GM12878 (cell line): ENCODE results near the gene MRTFB. TPM values are rescaled to one million over a fixed set of nuclear protein-coding genes. Genes with fewer than 3 reads are reported as not detected.

Source experiments
- ATAC-seq: fragments of 200-7000 bp; cut with Tn5 transposase; 3 replicates; pipeline ENCODE4 v1.9.1; 2020; ENCODE audit warnings: mild to moderate bottlenecking, moderate library complexity
- BruUV-seq: library from RNA; stranded (reverse); fragments of 400-500 nt; replicated peaks from 2 replicates; lab custom pipeline; 2021; lab: Mats Ljungman, UMichigan
- CTCF ChIA-PET: fragments of 300-600 bp; sonication (Branson Sonifier 250); formaldehyde crosslinking; extraction: SDS; loops from one replicate; lab custom pipeline; 2021; ENCODE audit warnings: inconsistent platforms; lab: Yijun Ruan, JAX
- POLR2A ChIA-PET: fragments of 350-600 bp; formaldehyde crosslinking; extraction: SDS; loops from one replicate; lab custom pipeline; 2021; ENCODE audit warnings: inconsistent platforms; lab: Charles Lee
- RAD21 ChIA-PET: fragments of 300-600 bp; sonication (Branson Sonifier 250); formaldehyde crosslinking; loops from one replicate; lab custom pipeline; 2023; ENCODE audit warnings: antibody characterized with exemption; ENCODE audit not compliant: unreplicated experiment; lab: Charles Lee
- SMC1A ChIA-PET: fragments of 300-600 bp; sonication (Branson Sonifier 250); formaldehyde crosslinking; loops from one replicate; lab custom pipeline; 2023; ENCODE audit not compliant: unreplicated experiment, uncharacterized antibody; lab: Charles Lee
- DNase-seq: peaks from one replicate; pipeline ENCODE4 v3.0.0-alpha.2; 2011; ENCODE audit warnings: low read depth, low spot score
- FAIRE-seq: peaks from 3 replicates; lab custom pipeline; 2011; peaks lifted over from hg19 to GRCh38; lab: Jason Lieb, UNC
- H2AFZ ChIP-seq: 2 replicates; pipeline ENCODE4 v1.6.0; 2011; ENCODE audit warnings: low read depth, low read length, control low read depth; ENCODE audit not compliant: control insufficient read depth
- H3K27ac ChIP-seq: 2 replicates; pipeline ENCODE4 v1.5.1; 2011; ENCODE audit warnings: control low read depth; ENCODE audit not compliant: control insufficient read depth, insufficient read depth
- H3K27me3 ChIP-seq, 2 experiments: replicated peaks in 1 of 2; 2 replicates each; pipeline versions ENCODE4 v1.6.0 to v1.6.1; 2011; ENCODE audit warnings: low read length in 1 of 2; ENCODE audit not compliant: control insufficient read depth in 2 of 2, insufficient read depth in 2 of 2
- H3K36me3 ChIP-seq, 2 experiments: 2 replicates each; pipeline ENCODE4 v1.5.1; 2011; ENCODE audit warnings: low read length in 1 of 2; ENCODE audit not compliant: control insufficient read depth in 2 of 2, insufficient read depth in 2 of 2
- H3K4me1 ChIP-seq: 2 replicates; pipeline ENCODE4 v1.6.1; 2011; ENCODE audit warnings: mild to moderate bottlenecking, low read length, moderate library complexity, mixed read lengths; ENCODE audit not compliant: control insufficient read depth, insufficient read depth
- H3K4me2 ChIP-seq: 2 replicates; pipeline ENCODE4 v1.6.0; 2011; ENCODE audit warnings: control low read depth; ENCODE audit not compliant: control insufficient read depth, insufficient read depth
- H3K4me3 ChIP-seq: fragments of 200-600 bp; sonication (generic); 2 replicates; pipeline ENCODE4 v1.5.1; 2016
- H3K79me2 ChIP-seq: 2 replicates; pipeline ENCODE4 v1.6.0; 2011; ENCODE audit warnings: low read length; ENCODE audit not compliant: control insufficient read depth, insufficient read depth
- H3K9ac ChIP-seq: 2 replicates; pipeline ENCODE4 v1.8.0; 2011; ENCODE audit warnings: low read length, control low read depth, mixed read lengths; ENCODE audit not compliant: control insufficient read depth, insufficient read depth
- H3K9me3 ChIP-seq: replicated peaks from 3 replicates; pipeline ENCODE4 v1.5.1; 2011; ENCODE audit warnings: mild to moderate bottlenecking, low read length; ENCODE audit not compliant: control insufficient read depth, insufficient read depth
- H4K20me1 ChIP-seq: 2 replicates; pipeline ENCODE4 v1.6.0; 2011; ENCODE audit not compliant: control insufficient read depth, insufficient read depth
- CBX3 ChIP-seq: fragments of 200-600 bp; sonication (generic); IDR thresholded peaks from 2 replicates; pipeline ENCODE4 v1.6.1; 2016; ENCODE audit warnings: low read depth, borderline replicate concordance
- CREM ChIP-seq: IDR thresholded peaks from 2 replicates; pipeline ENCODE4 v1.6.1; 2014; ENCODE audit warnings: antibody characterized with exemption, low read depth
- ESRRA ChIP-seq: IDR thresholded peaks from 2 replicates; pipeline ENCODE4 v1.6.1; 2012; ENCODE audit warnings: mild to moderate bottlenecking, low read length, improper control_type of control experiment
- EZH2 ChIP-seq: IDR thresholded peaks from 2 replicates; pipeline ENCODE4 v1.6.1; 2012; ENCODE audit warnings: low read depth, mild to moderate bottlenecking, control low read depth, inconsistent platforms, low read length, borderline replicate concordance; ENCODE audit not compliant: control insufficient read depth
- GATAD2B ChIP-seq: fragments of 450-650 bp; conservative IDR thresholded peaks from 2 replicates; pipeline ENCODE4 v1.6.1; 2017; ENCODE audit warnings: low read depth, mild to moderate bottlenecking, moderate library complexity
- HDAC2 ChIP-seq: fragments of 200-600 bp; sonication (generic); IDR thresholded peaks from 2 replicates; pipeline ENCODE4 v1.6.1; 2017
- NR2C1 ChIP-seq: fragments of 450-650 bp; IDR thresholded peaks from 2 replicates; pipeline ENCODE4 v1.6.1; 2017; ENCODE audit warnings: antibody characterized with exemption, mild to moderate bottlenecking, moderate library complexity
- SKIL ChIP-seq: fragments of 450-650 bp; IDR thresholded peaks from 2 replicates; pipeline ENCODE4 v1.6.1; 2017; ENCODE audit warnings: mild to moderate bottlenecking, low read depth, inconsistent platforms; ENCODE audit not compliant: poor library complexity, severe bottlenecking
- SMAD5 ChIP-seq: IDR thresholded peaks from 2 replicates; pipeline ENCODE4 v1.6.1; 2016; ENCODE audit warnings: antibody characterized with exemption, low read depth
- SP1 ChIP-seq: IDR thresholded peaks from one replicate; pipeline ENCODE4 v1.6.1; 2011; ENCODE audit warnings: low read depth, low read length
- SPI1 ChIP-seq: IDR thresholded peaks from 2 replicates; pipeline ENCODE4 v1.6.1; 2011; ENCODE audit warnings: low read depth, mild to moderate bottlenecking, low read length, moderate library complexity, borderline replicate concordance; ENCODE audit not compliant: insufficient read depth
- SUPT20H ChIP-seq: IDR thresholded peaks from 2 replicates; pipeline ENCODE4 v1.6.1; 2011; ENCODE audit warnings: low read depth, mild to moderate bottlenecking, low read length, moderate library complexity, borderline replicate concordance; ENCODE audit not compliant: control insufficient read depth
- TBL1XR1 ChIP-seq: IDR thresholded peaks from 2 replicates; pipeline ENCODE4 v1.6.1; 2012; ENCODE audit warnings: low read depth, low read length, improper control_type of control experiment
- ZBTB40 ChIP-seq: fragments of 450-650 bp; IDR thresholded peaks from 2 replicates; pipeline ENCODE4 v1.6.1; 2016; ENCODE audit warnings: mild to moderate bottlenecking, moderate library complexity, borderline replicate concordance
- ZNF207 ChIP-seq: fragments of 450-650 bp; IDR thresholded peaks from 2 replicates; pipeline ENCODE4 v1.6.1; 2014; ENCODE audit warnings: antibody characterized with exemption, mild to moderate bottlenecking, borderline replicate concordance
- WGBS: methylation state at CpG from one replicate; pipeline ENCODE4 v1.1.6; 2016; ENCODE audit warnings: low lambda C conversion rate; ENCODE audit not compliant: insufficient replicate concordance, insufficient coverage; ENCODE audit errors: missing lambda C conversion rate; 5-methylcytosine and 5-hydroxymethylcytosine counted together
- in situ Hi-C: fragments of 300-500 bp; cut with MboI; formaldehyde crosslinking; loops from 9 replicates; pipeline ENCODE4 v1.14.3; 2018; ENCODE audit warnings: mixed read lengths
- intact Hi-C: fragments of 100-400 bp; cut with micrococcal nuclease; formaldehyde crosslinking; loops from one replicate; pipeline ENCODE4 v1.14.2; 2022; ENCODE audit not compliant: unreplicated experiment
- polyA plus RNA-seq, 11 experiments: library from polyadenylated mRNA; depleted of rRNA in 4 of 11; unstranded in 6 of 11; stranded (reverse) in 5 of 11; fragments of >200 nt; fragmentation: Nextera tagmentation in 4 of 11; fragmentation: Illumina TruSeq in 1 of 11; extraction: Ambion mirVana in 4 of 11; extraction: Trizol in 1 of 11; gene quantifications; 1 replicate in 1 of 11; 2 replicates in 10 of 11; pipeline versions ENCODE4 v1.2.1 to v1.2.3, GENCODE V29; 2011 to 2016; ENCODE audit warnings: inconsistent platforms in 2 of 11, missing spikeins in 2 of 11, low read depth in 1 of 11
- total RNA-seq, 4 experiments: library from RNA; depleted of rRNA in 3 of 4; stranded (reverse); fragments of >200 nt in 3 of 4; fragmentation: Illumina TruSeq in 1 of 4; extraction: Trizol in 1 of 4; gene quantifications; 2 replicates each; pipeline versions ENCODE4 v1.2.1 to v1.2.3, GENCODE V29; 2013 to 2021

MRTFB gene
- total and polyA plus RNA-seq, 10 of the 15 experiments (the other 5 are each of a cell fraction or from before 2014, with no cell fraction given): 2.1 to 14.3 (median 8.0) TPM

- no peak for TF ChIP-seq SUPT20H
- no peak for TF ChIP-seq GATAD2B
- TF ChIP-seq EZH2: no peak
- no peak for TF ChIP-seq HDAC2
- no peak for TF ChIP-seq SP1
- TF ChIP-seq ZBTB40: no peak
- TF ChIP-seq SMAD5: no peak
Measured at GRCh38 chr16:14155572-14156190, 84.6 kb downstream of the MRTFB start (continued).

GRCh38 chr16:14164916-14165662, 94.0 kb downstream of the MRTFB start:
- no peak for FAIRE-seq
- no peak overlapping the region for H3K9ac ChIP-seq
- no peak overlapping the region for H2AFZ ChIP-seq
- no peak for ATAC-seq
- TF ChIP-seq ESRRA (no peak), ZNF207 (no peak), NR2C1 (no peak), CBX3 (no peak), CREM (no peak), TBL1XR1 (no peak), SPI1 (no peak), SKIL (no peak)
- no peak overlapping the region for H3K27ac ChIP-seq
- ChIA-PET RAD21 (no interaction called here), POLR2A (no interaction called here), SMC1A (no interaction called here), CTCF (no interaction called here)
- no peak overlapping the region for H3K4me3 ChIP-seq
- H3K4me1 ChIP-seq: no peaks in the 10 kb centered on the region
- no peak for DNase-seq
- WGBS: 96% methylated on average over 5 of the region's 5 CpGs
- no peak overlapping the region for H3K4me2 ChIP-seq
- no peaks in the 10 kb centered on the region for H3K36me3 ChIP-seq
- no peaks in the 10 kb centered on the region for H3K27me3 ChIP-seq
- H4K20me1 ChIP-seq: no peaks in the 10 kb centered on the region
- BruUV-seq: no TSS peak
- intact Hi-C loops (no loop called here), in situ Hi-C loops (no loop called here)
- no peaks in the 10 kb centered on the region for H3K9me3 ChIP-seq
- H3K79me2 ChIP-seq: no peaks in the 10 kb centered on the region
